IMR-90 (cell line): Measurements from ENCODE around the gene DAAM2. TPM values are rescaled to one million over a fixed set of nuclear protein-coding genes. Genes with fewer than 3 reads are reported as not detected.

Source experiments
- ATAC-seq: fragments of 200-7000 bp; cut with Tn5 transposase; 2 replicates; pipeline ENCODE4 v1.9.1; 2020; ENCODE audit warnings: low read depth, mild to moderate bottlenecking, moderate library complexity
- BruUV-seq: library from RNA; stranded (reverse); fragments of 400-500 nt; replicated peaks from 2 replicates; lab custom pipeline; 2021; lab: Mats Ljungman, UMichigan
- CTCF ChIA-PET: fragments of 300-600 bp; formaldehyde crosslinking; extraction: SDS; loops from one replicate; lab custom pipeline; 2021; ENCODE audit warnings: antibody characterized with exemption; lab: Yijun Ruan, JAX
- POLR2A ChIA-PET: fragments of 300-600 bp; sonication (Branson Sonifier 250); formaldehyde crosslinking; loops from one replicate; lab custom pipeline; 2022; ENCODE audit warnings: antibody characterized with exemption; ENCODE audit not compliant: unreplicated experiment; lab: Charles Lee
- DNase-seq: peaks from one replicate; pipeline ENCODE4 v3.0.0; 2013
- H2AFZ ChIP-seq: replicated peaks from 2 replicates; pipeline ENCODE3; 2013; ENCODE audit warnings: low read length, mild to moderate bottlenecking; ENCODE audit not compliant: poor library complexity
- H2AK5ac ChIP-seq: 2 replicates; pipeline ENCODE4 v1.6.1; 2013; ENCODE audit warnings: low read depth, low read length, inconsistent platforms
- H2AK9ac ChIP-seq: replicated peaks from 2 replicates; pipeline ENCODE3; 2013; ENCODE audit warnings: mild to moderate bottlenecking, low read depth, low read length, moderate library complexity; ENCODE audit not compliant: poor library complexity
- H2BK120ac ChIP-seq: 2 replicates; pipeline ENCODE4 v1.6.1; 2013; ENCODE audit warnings: low read depth, low read length, inconsistent platforms
- H2BK15ac ChIP-seq: 3 replicates; pipeline ENCODE4 v1.6.1; 2013; ENCODE audit warnings: low read depth, low read length, inconsistent platforms
- H2BK20ac ChIP-seq: 2 replicates; pipeline ENCODE4 v1.6.1; 2013; ENCODE audit warnings: low read depth, mild to moderate bottlenecking, inconsistent platforms, low read length, moderate library complexity
- H2BK5ac ChIP-seq: 2 replicates; pipeline ENCODE4 v1.6.1; 2013; ENCODE audit warnings: mild to moderate bottlenecking, low read depth, low read length, inconsistent platforms; ENCODE audit not compliant: poor library complexity, severe bottlenecking
- H3K14ac ChIP-seq: replicated peaks from 2 replicates; pipeline ENCODE4 v1.6.1; 2013; ENCODE audit warnings: low read depth, low read length, inconsistent platforms
- H3K18ac ChIP-seq: 2 replicates; pipeline ENCODE4 v1.6.1; 2013; ENCODE audit warnings: low read depth, low read length, control low read depth
- H3K23ac ChIP-seq: 2 replicates; pipeline ENCODE4 v1.6.1; 2013; ENCODE audit warnings: low read depth, low read length, inconsistent platforms
- H3K27ac ChIP-seq: 2 replicates; pipeline ENCODE4 v1.5.1; 2013; ENCODE audit warnings: mild to moderate bottlenecking, control low read depth, low read length; ENCODE audit not compliant: insufficient read depth
- H3K27me3 ChIP-seq: 2 replicates; pipeline ENCODE4 v1.6.1; 2013; ENCODE audit warnings: low read length; ENCODE audit not compliant: control insufficient read depth, insufficient read depth
- H3K36me3 ChIP-seq: 2 replicates; pipeline ENCODE4 v1.6.1; 2013; ENCODE audit warnings: low read length, mixed read lengths; ENCODE audit not compliant: control insufficient read depth, insufficient read depth
- H3K4ac ChIP-seq: 2 replicates; pipeline ENCODE4 v1.6.1; 2013; ENCODE audit warnings: low read depth, low read length, inconsistent platforms
- H3K4me1 ChIP-seq: 2 replicates; pipeline ENCODE4 v1.6.1; 2013; ENCODE audit warnings: low read length, mixed read lengths; ENCODE audit not compliant: control insufficient read depth, insufficient read depth
- H3K4me2 ChIP-seq: 2 replicates; pipeline ENCODE4 v1.6.1; 2013; ENCODE audit warnings: low read depth, mild to moderate bottlenecking, control low read depth, low read length, moderate library complexity
- H3K4me3 ChIP-seq: 2 replicates; pipeline ENCODE4 v1.5.1; 2013; ENCODE audit warnings: low read depth, mild to moderate bottlenecking, control low read depth, low read length, moderate library complexity; ENCODE audit not compliant: insufficient read depth
- H3K56ac ChIP-seq: 2 replicates; pipeline ENCODE4 v1.6.1; 2013; ENCODE audit warnings: low read length, inconsistent platforms; ENCODE audit not compliant: insufficient read depth; ENCODE audit errors: extremely low read depth
- H3K79me1 ChIP-seq, 2 experiments: 2 replicates each; pipeline ENCODE4 v1.6.1; 2013; ENCODE audit warnings: low read length in 2 of 2, inconsistent platforms in 1 of 2, low read depth in 1 of 2
- H3K9ac ChIP-seq: 2 replicates; pipeline ENCODE4 v1.6.1; 2013; ENCODE audit warnings: low read depth, low read length, control low read depth
- H3K9me1 ChIP-seq: 2 replicates; pipeline ENCODE4 v1.6.1; 2013; ENCODE audit warnings: low read length, inconsistent platforms; ENCODE audit not compliant: insufficient read depth
- H3K9me3 ChIP-seq: 2 replicates; pipeline ENCODE4 v1.6.1; 2013; ENCODE audit warnings: low read length; ENCODE audit not compliant: control insufficient read depth, insufficient read depth
- H4K20me1 ChIP-seq: 2 replicates; pipeline ENCODE4 v1.6.1; 2013; ENCODE audit warnings: low read length, inconsistent platforms; ENCODE audit not compliant: insufficient read depth
- H4K5ac ChIP-seq: 2 replicates; pipeline ENCODE4 v1.6.1; 2013; ENCODE audit warnings: mild to moderate bottlenecking, low read depth, low read length, control low read depth
- H4K8ac ChIP-seq, 2 experiments: 2 replicates each; pipeline ENCODE4 v1.6.1; 2013; ENCODE audit warnings: low read depth in 2 of 2, low read length in 2 of 2, control low read depth in 1 of 2, inconsistent platforms in 1 of 2
- H4K91ac ChIP-seq: 2 replicates; pipeline ENCODE4 v1.6.1; 2013; ENCODE audit warnings: low read depth, low read length, inconsistent platforms; ENCODE audit not compliant: insufficient read depth
- BHLHE40 ChIP-seq: fragments of 150-350 bp; IDR thresholded peaks from 2 replicates; pipeline ENCODE4 v1.6.1; 2016; ENCODE audit warnings: mild to moderate bottlenecking, low read depth, low read length
- CEBPB ChIP-seq: IDR thresholded peaks from 2 replicates; pipeline ENCODE4 v1.6.1; 2012; ENCODE audit warnings: low read depth, low read length, improper control_type of control experiment
- CHD1 ChIP-seq: IDR thresholded peaks from 2 replicates; pipeline ENCODE4 v1.6.1; 2012; ENCODE audit warnings: low read depth, low read length, improper control_type of control experiment
- FOS ChIP-seq: fragments of 150-350 bp; IDR thresholded peaks from 2 replicates; pipeline ENCODE4 v1.6.1; 2016; ENCODE audit warnings: low read depth, low read length
- MAFK ChIP-seq: IDR thresholded peaks from 2 replicates; pipeline ENCODE4 v1.6.1; 2012; ENCODE audit warnings: low read depth, low read length, improper control_type of control experiment
- MAZ ChIP-seq: IDR thresholded peaks from 2 replicates; pipeline ENCODE4 v1.6.1; 2012; ENCODE audit warnings: low read depth, mild to moderate bottlenecking, low read length, improper control_type of control experiment, moderate library complexity, borderline replicate concordance
- MXI1 ChIP-seq: IDR thresholded peaks from 2 replicates; pipeline ENCODE4 v1.6.1; 2012; ENCODE audit warnings: low read depth, mild to moderate bottlenecking, low read length, moderate library complexity, borderline replicate concordance
- NFE2L2 ChIP-seq: fragments of 150-350 bp; IDR thresholded peaks from 2 replicates; pipeline ENCODE4 v1.6.1; 2016; ENCODE audit warnings: low read depth, mild to moderate bottlenecking, low read length
- POLR2A ChIP-seq: IDR thresholded peaks from 2 replicates; pipeline ENCODE4 v1.6.1; 2012; ENCODE audit warnings: mild to moderate bottlenecking, low read depth, low read length
- RAD21 ChIP-seq: IDR thresholded peaks from 2 replicates; pipeline ENCODE4 v1.6.1; 2012; ENCODE audit warnings: low read length, improper control_type of control experiment
- RCOR1 ChIP-seq: IDR thresholded peaks from 2 replicates; pipeline ENCODE4 v1.6.1; 2012; ENCODE audit warnings: mild to moderate bottlenecking, low read length, improper control_type of control experiment; ENCODE audit not compliant: insufficient replicate concordance
- RFX5 ChIP-seq: IDR thresholded peaks from 2 replicates; pipeline ENCODE4 v1.8.0; 2012; ENCODE audit warnings: low read depth, mild to moderate bottlenecking, low read length, moderate library complexity
- SMC3 ChIP-seq: fragments of 150-350 bp; IDR thresholded peaks from 2 replicates; pipeline ENCODE4 v1.6.1; 2016; ENCODE audit warnings: low read depth, mild to moderate bottlenecking, antibody characterized with exemption, low read length, moderate library complexity
- WGBS, 2 experiments: methylation state at CpG; one replicate each; pipeline versions ENCODE4 v1.1.5 to v1.1.7; 2013; ENCODE audit warnings: missing lambda C conversion rate in 2 of 2; ENCODE audit not compliant: insufficient read length in 1 of 2; ENCODE audit errors: extremely low coverage in 2 of 2; 5-methylcytosine and 5-hydroxymethylcytosine counted together
- dilution Hi-C: fragments of 300-500 bp; cut with HindIII; formaldehyde crosslinking; loops from one replicate; pipeline ENCODE4 v1.14.3; 2018; ENCODE audit warnings: low sequenced_read_pairs; ENCODE audit not compliant: unreplicated experiment
- in situ Hi-C: fragments of 300-500 bp; cut with MboI; formaldehyde crosslinking; loops from 3 replicates; pipeline ENCODE4 v1.14.3; 2019; ENCODE audit warnings: low sequenced_read_pairs, inconsistent platforms, mixed read lengths
- intact Hi-C: fragments of 100-400 bp; cut with micrococcal nuclease; formaldehyde crosslinking; loops from 2 replicates; pipeline ENCODE4 v1.10.0; 2022
- polyA plus RNA-seq, 3 experiments: library from polyadenylated mRNA; depleted of rRNA; stranded (reverse); fragments of >200 nt; gene quantifications; 2 replicates each; pipeline ENCODE4 v1.2.3, GENCODE V29; 2012; ENCODE audit warnings: low replicate concordance in 1 of 3
- total RNA-seq: library from RNA; depleted of rRNA; stranded (reverse); fragments of >200 nt; gene quantifications from 2 replicates; pipeline ENCODE4 v1.2.3, GENCODE V29; 2012
- TF ChIP-seq, protein P1 (sequence below): conservative IDR thresholded peaks from 2 replicates; pipeline ENCODE4 v1.5.1; 2012; ENCODE audit warnings: mild to moderate bottlenecking, low read depth, low read length, improper control_type of control experiment
- TF ChIP-seq, protein P2 (sequence below): fragments of 150-350 bp; IDR thresholded peaks from 2 replicates; pipeline ENCODE4 v1.6.1; 2016; ENCODE audit warnings: low read depth, mild to moderate bottlenecking, low read length, moderate library complexity, borderline replicate concordance
- TF ChIP-seq, protein P3 (sequence below): fragments of 150-350 bp; IDR thresholded peaks from 2 replicates; pipeline ENCODE4 v1.6.1; 2017; ENCODE audit warnings: mild to moderate bottlenecking, antibody characterized with exemption, low read length, low read depth

Gene DAAM2
- total and polyA plus RNA-seq, 2 of the 4 experiments (the other 2 are of a cell fraction) = 11.2 to 12.9 TPM

DNA sequence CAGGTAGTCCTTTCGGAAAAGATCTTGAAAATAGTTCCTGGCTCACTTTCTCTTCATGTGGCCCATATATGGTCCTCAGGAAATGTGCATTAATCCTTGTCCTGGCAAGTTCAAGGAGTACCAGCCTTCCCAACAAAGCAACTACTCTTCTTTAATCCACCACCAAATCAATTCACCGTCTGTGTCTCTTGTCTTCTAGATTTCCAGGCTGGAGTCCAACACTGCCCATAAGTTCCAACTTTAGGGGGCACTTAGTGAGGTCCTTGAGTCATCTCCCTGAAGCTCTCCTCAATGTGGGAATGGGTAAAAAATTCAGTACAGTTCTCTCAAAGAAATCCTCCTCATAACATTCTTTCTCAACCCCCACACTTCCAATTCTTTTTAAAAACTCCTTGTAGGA, 6.9 kb upstream of the DAAM2 start:
- no CpG with 5 or more reads among the region's 2 CpGs for WGBS, 2 experiments
- H3K9me3 ChIP-seq = no peaks in the 10 kb centered on the region
- H4K91ac ChIP-seq = no peak overlapping the region
- H3K4me2 ChIP-seq = no peak overlapping the region
- no peak overlapping the region for H2AK5ac ChIP-seq
- H4K20me1 ChIP-seq = no peaks in the 10 kb centered on the region
- H2BK15ac ChIP-seq = no peak overlapping the region
- no peak overlapping the region for H2AFZ ChIP-seq
- peaks cover 2% of the 10 kb centered on the region; the same call in 1 of the 2 replicates for H3K4me1 ChIP-seq
- no peak for ATAC-seq
- H2BK5ac ChIP-seq = no peak overlapping the region
- no peak overlapping the region for H2BK120ac ChIP-seq
- no peak overlapping the region for H3K4ac ChIP-seq
- no peak overlapping the region for H3K27ac ChIP-seq
- ChIA-PET CTCF (no interaction called here), POLR2A (no interaction called here)
- no peaks in the 10 kb centered on the region for H3K27me3 ChIP-seq
- H3K36me3 ChIP-seq = no peaks in the 10 kb centered on the region
- no peaks in the 10 kb centered on the region for H3K79me1 ChIP-seq
- no peak overlapping the region for H3K56ac ChIP-seq
- H2AK9ac ChIP-seq = no peak overlapping the region
- H3K23ac ChIP-seq = no peak overlapping the region
- H3K9me1 ChIP-seq = no peaks in the 10 kb centered on the region
- H3K14ac ChIP-seq = no peak overlapping the region
- H4K8ac ChIP-seq = no peak overlapping the region
- H4K5ac ChIP-seq = no peak overlapping the region
- BruUV-seq = no TSS peak
- DNase-seq = no peak
- in situ Hi-C loops = no loop called here
- dilution Hi-C loops = no loop called here
- no peak overlapping the region for H2BK20ac ChIP-seq
- TF ChIP-seq, protein P1, sequence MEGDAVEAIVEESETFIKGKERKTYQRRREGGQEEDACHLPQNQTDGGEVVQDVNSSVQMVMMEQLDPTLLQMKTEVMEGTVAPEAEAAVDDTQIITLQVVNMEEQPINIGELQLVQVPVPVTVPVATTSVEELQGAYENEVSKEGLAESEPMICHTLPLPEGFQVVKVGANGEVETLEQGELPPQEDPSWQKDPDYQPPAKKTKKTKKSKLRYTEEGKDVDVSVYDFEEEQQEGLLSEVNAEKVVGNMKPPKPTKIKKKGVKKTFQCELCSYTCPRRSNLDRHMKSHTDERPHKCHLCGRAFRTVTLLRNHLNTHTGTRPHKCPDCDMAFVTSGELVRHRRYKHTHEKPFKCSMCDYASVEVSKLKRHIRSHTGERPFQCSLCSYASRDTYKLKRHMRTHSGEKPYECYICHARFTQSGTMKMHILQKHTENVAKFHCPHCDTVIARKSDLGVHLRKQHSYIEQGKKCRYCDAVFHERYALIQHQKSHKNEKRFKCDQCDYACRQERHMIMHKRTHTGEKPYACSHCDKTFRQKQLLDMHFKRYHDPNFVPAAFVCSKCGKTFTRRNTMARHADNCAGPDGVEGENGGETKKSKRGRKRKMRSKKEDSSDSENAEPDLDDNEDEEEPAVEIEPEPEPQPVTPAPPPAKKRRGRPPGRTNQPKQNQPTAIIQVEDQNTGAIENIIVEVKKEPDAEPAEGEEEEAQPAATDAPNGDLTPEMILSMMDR = no peak
- no peak for TF ChIP-seq SMC3
- TF ChIP-seq MXI1 = no peak
- TF ChIP-seq, protein P2, sequence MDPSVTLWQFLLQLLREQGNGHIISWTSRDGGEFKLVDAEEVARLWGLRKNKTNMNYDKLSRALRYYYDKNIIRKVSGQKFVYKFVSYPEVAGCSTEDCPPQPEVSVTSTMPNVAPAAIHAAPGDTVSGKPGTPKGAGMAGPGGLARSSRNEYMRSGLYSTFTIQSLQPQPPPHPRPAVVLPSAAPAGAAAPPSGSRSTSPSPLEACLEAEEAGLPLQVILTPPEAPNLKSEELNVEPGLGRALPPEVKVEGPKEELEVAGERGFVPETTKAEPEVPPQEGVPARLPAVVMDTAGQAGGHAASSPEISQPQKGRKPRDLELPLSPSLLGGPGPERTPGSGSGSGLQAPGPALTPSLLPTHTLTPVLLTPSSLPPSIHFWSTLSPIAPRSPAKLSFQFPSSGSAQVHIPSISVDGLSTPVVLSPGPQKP = no peak
- no peak for TF ChIP-seq RCOR1
- no peak for TF ChIP-seq BHLHE40
- no peak for TF ChIP-seq RAD21
- no peak for TF ChIP-seq CEBPB
- TF ChIP-seq CHD1 = no peak
- TF ChIP-seq, protein P3, sequence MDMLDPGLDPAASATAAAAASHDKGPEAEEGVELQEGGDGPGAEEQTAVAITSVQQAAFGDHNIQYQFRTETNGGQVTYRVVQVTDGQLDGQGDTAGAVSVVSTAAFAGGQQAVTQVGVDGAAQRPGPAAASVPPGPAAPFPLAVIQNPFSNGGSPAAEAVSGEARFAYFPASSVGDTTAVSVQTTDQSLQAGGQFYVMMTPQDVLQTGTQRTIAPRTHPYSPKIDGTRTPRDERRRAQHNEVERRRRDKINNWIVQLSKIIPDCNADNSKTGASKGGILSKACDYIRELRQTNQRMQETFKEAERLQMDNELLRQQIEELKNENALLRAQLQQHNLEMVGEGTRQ = no peak
- TF ChIP-seq POLR2A = no peak
- no peak for TF ChIP-seq FOS
- TF ChIP-seq RFX5 = no peak
- no peak for TF ChIP-seq MAZ
- no peak for TF ChIP-seq NFE2L2
- TF ChIP-seq MAFK = no peak
- no peak overlapping the region for H3K18ac ChIP-seq
- no peak overlapping the region for H3K9ac ChIP-seq
- no peak overlapping the region for H3K4me3 ChIP-seq
- intact Hi-C loops = no loop called here
